Ovary (tissue), 9 donors: ENCODE measurements around the gene ANKRD33B. TPM values are rescaled to one million over a fixed set of nuclear protein-coding genes. Genes with fewer than 3 reads are reported as not detected.
"Not testable (repeated sequence)": the region's sequence is repeated elsewhere in the genome, so short reads cannot be mapped to it uniquely, and the experiment has no call there.

ENCODE experiments used
- DNase-seq, 5 donors: peaks; one replicate each; pipeline ENCODE4 v3.0.0-alpha.2; 2019 to 2020
- H3K27ac ChIP-seq, 2 donors: fragments of 200-600 bp; one replicate each; pipeline versions ENCODE4 v1.5.1 to v1.8.0; 2019 to 2022
- H3K27me3 ChIP-seq: fragments of 200-600 bp; one replicate; pipeline ENCODE4 v1.8.0; 2022
- H3K36me3 ChIP-seq: fragments of 200-600 bp; sonication (generic); one replicate; pipeline ENCODE4 v1.5.1; 2019
- H3K4me1 ChIP-seq: one replicate; pipeline ENCODE4 v1.8.1; 2013; ENCODE audit warnings: mild to moderate bottlenecking, moderate library complexity; ENCODE audit not compliant: insufficient read depth
- H3K4me3 ChIP-seq: fragments of 200-600 bp; sonication (generic); one replicate; pipeline ENCODE4 v1.5.1; 2017
- H3K9me3 ChIP-seq, 2 donors: fragments of 200-600 bp in 1 of 2; sonication (generic) in 1 of 2; one replicate each; pipeline versions ENCODE4 v1.5.1 to v1.8.1; 2013 to 2019; ENCODE audit warnings: mild to moderate bottlenecking in 1 of 2, moderate library complexity in 1 of 2
- EP300 ChIP-seq: sonication (generic); formaldehyde crosslinking; IDR thresholded peaks from one replicate; pipeline ENCODE4 v1.6.1; 2017; ENCODE audit warnings: antibody characterized with exemption
- POLR2A ChIP-seq: fragments of 450-650 bp; IDR thresholded peaks from one replicate; pipeline ENCODE4 v1.6.1; 2017; ENCODE audit warnings: antibody characterized with exemption, mild to moderate bottlenecking, moderate library complexity
- WGBS, 3 donors: extraction: QIAGEN DNeasy Blood & Tissue Kit in 1 of 3; methylation state at CpG; one replicate each; pipeline versions ENCODE4 v1.1.5 to v1.1.7; 2013 to 2017; 5-methylcytosine and 5-hydroxymethylcytosine counted together
- intact Hi-C, 4 donors: fragments of 100-400 bp; cut with DNase I; formaldehyde crosslinking; loops; one replicate each; pipeline versions ENCODE4 v1.11.0 to v1.15.1; 2022 to 2023
- polyA plus RNA-seq, 2 donors: library from polyadenylated mRNA; stranded (reverse); fragments of 200-250 nt in 1 of 2; fragments of 350-450 nt in 1 of 2; fragmentation: Illumina TruSeq in 1 of 2; extraction: RNeasy Lipid Tissue Mini Kit (QIAGEN cat#74804) in 1 of 2; gene quantifications; one replicate each; pipeline ENCODE4 v1.2.3, GENCODE V29; 2013 to 2014
- total RNA-seq, 7 donors: library from RNA; depleted of rRNA in 2 of 7; stranded (reverse); fragments of >200 nt in 2 of 7; fragmentation: NEBNext Ultra II Directional in 3 of 7; extraction: Animal tissue kit (Norgen Biotek cat#: 25700) in 3 of 7; gene quantifications; one replicate each; pipeline versions ENCODE4 v1.1.0 to v1.2.4, GENCODE V29; 2016 to 2023
- TF ChIP-seq, protein P1 (sequence below), 3 donors: fragments of 450-650 bp in 2 of 3; fragments of 200-600 bp in 1 of 3; IDR thresholded peaks; one replicate each; pipeline versions ENCODE4 v1.5.1 to v1.8.0; 2016 to 2022; ENCODE audit warnings: antibody characterized with exemption in 3 of 3, mild to moderate bottlenecking in 1 of 3
- donor health status: DM: no; HTN: no; CAD: no; lungs with moderate emphysema.
- donor health status: DM: no; HTN: no; CAD: no.
- donor health status: Bipolar disorder and iron deficiency.
- donor health status: DM: yes; HTN: yes; CAD: no.
- donor health status: DM: no; HTN: no; CAD: no.
- donor health status: DM: yes; HTN: yes; CAD: no.

ANKRD33B gene
- total and polyA plus RNA-seq, 9 donors = 0.65 to 13.3 (median 1.9) TPM

- no peaks in the 10 kb centered on the region for H3K36me3 ChIP-seq
- H3K4me3 ChIP-seq = no peak overlapping the region
- H3K4me1 ChIP-seq = peaks cover 1% of the 10 kb centered on the region
- intact Hi-C loops = no loop called here
- H3K27ac ChIP-seq = no peak overlapping the region
- 90 to 93% (median 91%) methylated on average over 48 of the region's 48 CpGs for WGBS, 3 donors
- H3K27me3 ChIP-seq = no peaks in the 10 kb centered on the region
- no peak for DNase-seq
- TF ChIP-seq POLR2A (no peak), EP300 (no peak)
- TF ChIP-seq, protein P1, sequence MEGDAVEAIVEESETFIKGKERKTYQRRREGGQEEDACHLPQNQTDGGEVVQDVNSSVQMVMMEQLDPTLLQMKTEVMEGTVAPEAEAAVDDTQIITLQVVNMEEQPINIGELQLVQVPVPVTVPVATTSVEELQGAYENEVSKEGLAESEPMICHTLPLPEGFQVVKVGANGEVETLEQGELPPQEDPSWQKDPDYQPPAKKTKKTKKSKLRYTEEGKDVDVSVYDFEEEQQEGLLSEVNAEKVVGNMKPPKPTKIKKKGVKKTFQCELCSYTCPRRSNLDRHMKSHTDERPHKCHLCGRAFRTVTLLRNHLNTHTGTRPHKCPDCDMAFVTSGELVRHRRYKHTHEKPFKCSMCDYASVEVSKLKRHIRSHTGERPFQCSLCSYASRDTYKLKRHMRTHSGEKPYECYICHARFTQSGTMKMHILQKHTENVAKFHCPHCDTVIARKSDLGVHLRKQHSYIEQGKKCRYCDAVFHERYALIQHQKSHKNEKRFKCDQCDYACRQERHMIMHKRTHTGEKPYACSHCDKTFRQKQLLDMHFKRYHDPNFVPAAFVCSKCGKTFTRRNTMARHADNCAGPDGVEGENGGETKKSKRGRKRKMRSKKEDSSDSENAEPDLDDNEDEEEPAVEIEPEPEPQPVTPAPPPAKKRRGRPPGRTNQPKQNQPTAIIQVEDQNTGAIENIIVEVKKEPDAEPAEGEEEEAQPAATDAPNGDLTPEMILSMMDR (IDR thresholded peaks at IDR 0.05) = no peak
- no peaks in the 10 kb centered on the region for H3K9me3 ChIP-seq
Measured at GRCh38 chr5:10548418-10549122, 15.3 kb upstream of the ANKRD33B start.

- WGBS, 3 donors = 92 to 98% (median 94%) methylated on average over 30 of the region's 30 CpGs
Measured at GRCh38 chr5:10549123-10549514, 14.8 kb upstream of the ANKRD33B start.

GRCh38 chr5:10550222-10550995 lies 13.5 kb upstream of the ANKRD33B start:
- no peak for TF ChIP-seq POLR2A
- TF ChIP-seq, protein P1 (IDR thresholded peaks at IDR 0.05) = no peak
- TF ChIP-seq EP300 = no peak
- H3K27me3 ChIP-seq = no peaks in the 10 kb centered on the region
- peaks cover 1% of the 10 kb centered on the region for H3K4me1 ChIP-seq
- no peak overlapping the region for H3K4me3 ChIP-seq
- intact Hi-C loops = no loop called here
- no peaks in the 10 kb centered on the region for H3K36me3 ChIP-seq
- WGBS, 3 donors = 77 to 80% (median 78%) methylated on average over 10 of the region's 10 CpGs
- H3K27ac ChIP-seq = no peak overlapping the region
- DNase-seq = no peak
- no peaks in the 10 kb centered on the region for H3K9me3 ChIP-seq

More at GRCh38 chr5:10549123-10549514, 14.8 kb upstream of the ANKRD33B start:
- H3K4me3 ChIP-seq, intact Hi-C loops, H3K9me3 ChIP-seq, DNase-seq, H3K36me3 ChIP-seq, H3K27me3 ChIP-seq, H3K4me1 ChIP-seq, H3K27ac ChIP-seq: not testable (repeated sequence)

DNA sequence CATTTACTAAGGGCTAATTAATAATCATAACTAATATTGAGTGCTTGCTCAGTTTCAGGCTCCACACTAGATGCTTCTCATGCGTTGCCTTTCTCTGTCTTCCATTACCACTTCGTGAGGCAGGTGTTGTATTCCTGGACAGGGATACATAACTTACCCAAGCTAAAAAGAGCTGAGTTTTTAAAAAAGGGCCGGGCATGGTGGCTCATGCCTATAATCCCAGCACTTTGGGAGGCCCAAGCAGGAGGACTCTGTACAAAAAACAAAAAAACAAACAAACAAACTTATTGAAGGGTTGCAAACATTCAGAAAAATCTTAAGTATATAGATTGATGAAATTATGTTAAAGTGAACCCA lies 12.1 kb upstream of the ANKRD33B start:
- intact Hi-C loops = no loop called here
- Histone ChIP-seq H3K4me1 (peaks cover 1% of the 10 kb centered on the region), H3K27me3 (no peaks in the 10 kb centered on the region), H3K4me3 (no peak overlapping the region), H3K9me3 (no peaks in the 10 kb centered on the region), H3K27ac (no peak overlapping the region), H3K36me3 (no peaks in the 10 kb centered on the region)
- DNase-seq = no peak
- WGBS, 3 donors = 67 to 73% (median 69%) methylated on average over 3 of the region's 3 CpGs
- TF ChIP-seq POLR2A (no peak), EP300 (no peak)
- TF ChIP-seq, protein P1 (IDR thresholded peaks at IDR 0.05) = no peak
